GM12801 (cell line): ENCODE data around the gene IFI27.

Experiments used
- TF ChIP-seq, protein P1 (sequence below): IDR thresholded peaks from one replicate; pipeline ENCODE4 v1.5.1; 2011; ENCODE audit warnings: control low read depth; ENCODE audit not compliant: insufficient read length; ENCODE audit errors: extremely low read depth

IFI27 gene

GRCh38 chr14:94097091-94097490 is 13.4 kb upstream of the IFI27 start:
- TF ChIP-seq, protein P1, sequence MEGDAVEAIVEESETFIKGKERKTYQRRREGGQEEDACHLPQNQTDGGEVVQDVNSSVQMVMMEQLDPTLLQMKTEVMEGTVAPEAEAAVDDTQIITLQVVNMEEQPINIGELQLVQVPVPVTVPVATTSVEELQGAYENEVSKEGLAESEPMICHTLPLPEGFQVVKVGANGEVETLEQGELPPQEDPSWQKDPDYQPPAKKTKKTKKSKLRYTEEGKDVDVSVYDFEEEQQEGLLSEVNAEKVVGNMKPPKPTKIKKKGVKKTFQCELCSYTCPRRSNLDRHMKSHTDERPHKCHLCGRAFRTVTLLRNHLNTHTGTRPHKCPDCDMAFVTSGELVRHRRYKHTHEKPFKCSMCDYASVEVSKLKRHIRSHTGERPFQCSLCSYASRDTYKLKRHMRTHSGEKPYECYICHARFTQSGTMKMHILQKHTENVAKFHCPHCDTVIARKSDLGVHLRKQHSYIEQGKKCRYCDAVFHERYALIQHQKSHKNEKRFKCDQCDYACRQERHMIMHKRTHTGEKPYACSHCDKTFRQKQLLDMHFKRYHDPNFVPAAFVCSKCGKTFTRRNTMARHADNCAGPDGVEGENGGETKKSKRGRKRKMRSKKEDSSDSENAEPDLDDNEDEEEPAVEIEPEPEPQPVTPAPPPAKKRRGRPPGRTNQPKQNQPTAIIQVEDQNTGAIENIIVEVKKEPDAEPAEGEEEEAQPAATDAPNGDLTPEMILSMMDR, result no peak

GRCh38 chr14:94098326-94098992 is 12.1 kb upstream of the IFI27 start:
- TF ChIP-seq, protein P1, result no peak

DNA sequence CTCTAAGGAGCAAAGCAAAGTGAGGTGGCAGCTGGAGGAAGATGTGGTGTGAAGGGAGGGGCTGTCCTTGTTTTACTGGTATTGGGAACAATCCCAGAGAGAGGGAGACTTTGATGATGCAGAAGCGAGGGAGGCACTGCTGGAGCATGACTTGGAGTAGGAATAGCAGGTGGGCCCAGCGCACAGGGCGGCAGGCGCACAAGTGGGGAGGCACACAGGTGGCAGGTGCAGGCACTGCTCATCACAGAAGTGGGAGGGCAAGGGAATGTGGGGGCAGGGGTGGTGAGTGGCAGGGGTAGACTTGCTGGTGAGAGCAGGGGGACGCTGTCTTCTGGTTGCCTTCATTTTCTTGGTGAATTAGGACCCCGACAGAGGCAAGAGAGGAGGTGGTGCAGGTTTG is 11.5 kb upstream of the IFI27 start:
- TF ChIP-seq, protein P1, result no peak

DNA sequence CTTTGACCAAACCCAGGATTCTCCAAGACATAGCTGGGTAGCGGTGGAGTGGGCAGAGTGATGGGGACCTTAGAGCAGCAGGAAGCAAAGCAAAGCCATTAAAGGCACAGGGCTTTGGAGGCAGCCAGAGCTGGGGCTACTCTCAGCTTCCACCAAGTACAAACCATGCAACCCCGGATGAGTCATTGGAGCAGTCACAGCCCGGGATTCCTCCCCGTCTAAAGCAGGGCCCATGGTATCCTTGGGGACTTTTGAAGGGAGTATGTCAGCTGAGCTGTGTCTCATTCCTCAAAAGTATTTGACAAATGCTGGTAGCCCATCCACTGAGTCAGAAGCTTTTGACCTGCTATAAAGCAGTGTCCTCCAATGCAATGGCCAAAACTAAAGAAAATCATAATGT is 9.7 kb upstream of the IFI27 start:
- TF ChIP-seq, protein P1, result no peak

DNA sequence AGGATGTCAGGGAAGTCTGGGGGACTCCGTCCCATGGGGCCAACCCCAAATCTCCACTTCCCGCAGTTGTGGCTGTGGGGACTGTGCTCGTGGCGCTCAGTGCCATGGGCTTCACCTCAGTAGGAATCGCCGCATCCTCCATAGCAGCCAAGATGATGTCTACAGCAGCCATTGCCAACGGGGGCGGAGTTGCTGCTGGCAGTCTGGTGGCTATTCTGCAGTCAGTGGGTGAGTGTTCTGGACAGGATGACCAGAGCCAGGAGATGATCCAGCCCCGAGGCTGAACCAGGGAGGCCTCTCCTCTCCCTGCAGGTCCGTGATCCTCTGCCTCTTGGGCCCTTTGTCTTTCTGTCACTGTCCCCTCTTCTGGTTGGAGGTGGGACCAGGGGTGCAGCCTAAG is 8.8 kb upstream of the IFI27 start:
- TF ChIP-seq, protein P1, result no peak

- TF ChIP-seq, protein P1, result no peak
Observed at GRCh38 chr14:94102768-94103482, 7.6 kb upstream of the IFI27 start.

DNA sequence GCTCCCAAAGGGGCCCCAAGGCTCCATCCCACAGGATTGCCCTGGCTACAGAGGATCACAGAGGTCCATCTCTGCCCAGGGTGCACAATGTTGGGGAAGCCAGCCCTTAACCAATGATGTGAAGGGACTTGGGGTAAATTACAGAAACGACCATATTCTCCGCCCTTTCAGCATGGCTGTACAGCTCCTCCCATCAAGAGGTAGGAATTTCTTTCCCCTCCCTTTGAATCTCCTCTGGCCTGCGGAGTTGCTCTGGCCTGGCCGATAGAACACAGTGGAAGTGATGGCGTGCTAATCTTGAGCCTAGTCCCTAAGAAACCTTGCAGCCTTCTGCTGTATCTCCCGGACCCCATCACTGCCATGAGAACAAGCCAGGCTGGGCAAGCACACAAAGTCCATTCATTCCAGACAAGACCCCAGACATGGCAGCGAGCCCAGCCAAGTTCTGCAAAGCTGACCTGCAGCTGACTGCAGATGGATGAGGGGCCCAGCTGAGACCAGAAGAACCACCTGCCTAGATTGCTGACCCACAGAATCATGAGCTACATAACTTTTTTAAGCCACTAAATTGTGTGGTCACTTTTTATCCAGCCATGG is 6.9 kb upstream of the IFI27 start:
- TF ChIP-seq, protein P1, result no peak
